Type B pancreatic cell (in vitro differentiated cells): ENCODE results near the gene S100Z. TPM values are rescaled to one million over a fixed set of nuclear protein-coding genes. Genes with fewer than 3 reads are reported as not detected.

Experiments used
- DNase-seq: peaks from one replicate; pipeline ENCODE4 v3.0.0; 2021; ENCODE audit warnings: mixed read lengths; ENCODE audit not compliant: unreplicated experiment; ENCODE audit errors: extremely low spot score
- H3K27ac Mint-ChIP-seq: 2 replicates; pipeline ENCODE4 v1.8.0; 2021; ENCODE audit warnings: mild to moderate bottlenecking, mixed read lengths
- H3K27me3 Mint-ChIP-seq: 2 replicates; pipeline ENCODE4 v1.8.0; 2021; ENCODE audit warnings: mixed read lengths
- H3K36me3 Mint-ChIP-seq: 2 replicates; pipeline ENCODE4 v1.8.0; 2021; ENCODE audit warnings: mixed read lengths
- H3K4me1 Mint-ChIP-seq: one replicate; pipeline ENCODE4 v1.8.0; 2021; ENCODE audit warnings: mixed read lengths; ENCODE audit not compliant: unreplicated experiment
- H3K4me3 Mint-ChIP-seq: 2 replicates; pipeline ENCODE4 v1.8.0; 2021; ENCODE audit warnings: mild to moderate bottlenecking, mixed read lengths
- H3K9me3 Mint-ChIP-seq: 2 replicates; pipeline ENCODE4 v1.8.0; 2021; ENCODE audit warnings: mixed read lengths
- CTCF ChIP-seq: fragments of 200-600 bp; sonication (generic); conservative IDR thresholded peaks from 2 replicates; pipeline ENCODE4 v1.5.0; 2021; ENCODE audit warnings: antibody characterized with exemption, mild to moderate bottlenecking
- total RNA-seq: library from RNA; stranded (reverse); gene quantifications from 2 replicates; pipeline ENCODE4 v1.2.1, GENCODE V29; 2021; ENCODE audit warnings: low replicate concordance

S100Z gene
- total RNA-seq, 1 donor from 2014 or later, result 0.56 TPM

GRCh38 chr5:76805821-76806505 is 43.9 kb upstream of the S100Z start:
- no peak overlapping the region for H3K27ac Mint-ChIP-seq
- H3K36me3 Mint-ChIP-seq, result peaks cover 3% of the 10 kb centered on the region
- no peak for DNase-seq

GRCh38 chr5:76807296-76807695 is 42.5 kb upstream of the S100Z start:
- Mint-ChIP-seq H3K9me3 (peaks cover 6% of the 10 kb centered on the region), H3K4me3 (no peak overlapping the region), H3K27me3 (peaks cover 11% of the 10 kb centered on the region), H3K4me1 (peaks cover 14% of the 10 kb centered on the region), H3K27ac (no peak overlapping the region), H3K36me3 (peaks cover 3% of the 10 kb centered on the region)
- no peak for DNase-seq
- TF ChIP-seq CTCF, result no peak

More at GRCh38 chr5:76805821-76806505, 43.9 kb upstream of the S100Z start:
- peaks cover 11% of the 10 kb centered on the region for H3K27me3 Mint-ChIP-seq
- no peak for TF ChIP-seq CTCF
- peaks cover 14% of the 10 kb centered on the region for H3K4me1 Mint-ChIP-seq
- H3K4me3 Mint-ChIP-seq, result no peak overlapping the region
- peaks cover 3% of the 10 kb centered on the region for H3K9me3 Mint-ChIP-seq

- no peak overlapping the region for H3K4me3 Mint-ChIP-seq
- TF ChIP-seq CTCF, result no peak
- DNase-seq, result no peak
- H3K27ac Mint-ChIP-seq, result no peak overlapping the region
- peaks cover 6% of the 10 kb centered on the region for H3K9me3 Mint-ChIP-seq
- H3K27me3 Mint-ChIP-seq, result peaks cover 11% of the 10 kb centered on the region
- H3K36me3 Mint-ChIP-seq, result peaks cover 3% of the 10 kb centered on the region
- H3K4me1 Mint-ChIP-seq, result peaks cover 14% of the 10 kb centered on the region
These were observed 41.6 kb upstream of the S100Z start for GRCh38 chr5:76808141-76808691.

GRCh38 chr5:76809141-76809540 is 40.7 kb upstream of the S100Z start:
- DNase-seq, result no peak
- peaks cover 11% of the 10 kb centered on the region for H3K27me3 Mint-ChIP-seq
- peaks cover 6% of the 10 kb centered on the region for H3K9me3 Mint-ChIP-seq
- H3K4me3 Mint-ChIP-seq, result no peak overlapping the region
- peaks cover 14% of the 10 kb centered on the region for H3K4me1 Mint-ChIP-seq
- no peak overlapping the region for H3K27ac Mint-ChIP-seq
- peaks cover 3% of the 10 kb centered on the region for H3K36me3 Mint-ChIP-seq
- TF ChIP-seq CTCF, result no peak

GRCh38 chr5:76810236-76810635 is 39.6 kb upstream of the S100Z start:
- H3K27ac Mint-ChIP-seq, result no peak overlapping the region
- TF ChIP-seq CTCF, result no peak
- peaks cover 12% of the 10 kb centered on the region for H3K27me3 Mint-ChIP-seq
- no peak for DNase-seq
- H3K36me3 Mint-ChIP-seq, result peaks cover 3% of the 10 kb centered on the region
- H3K9me3 Mint-ChIP-seq, result peaks cover 6% of the 10 kb centered on the region
- H3K4me1 Mint-ChIP-seq, result peaks cover 14% of the 10 kb centered on the region
- no peak overlapping the region for H3K4me3 Mint-ChIP-seq
